DOHH2 (cell line): Measurements from ENCODE around the gene REEP2.

Source experiments
- H3F3A ChIP-seq: fragments of 200-600 bp; sonication (generic), shearing (Covaris generic); 2 replicates; pipeline ENCODE4 v1.6.0; 2016; ENCODE audit warnings: antibody characterized with exemption, mild to moderate bottlenecking; ENCODE audit not compliant: control insufficient read depth, insufficient read depth
- H3K27ac ChIP-seq: fragments of 200-600 bp; sonication (generic); 2 replicates; pipeline ENCODE4 v1.5.1; 2014; ENCODE audit warnings: low read depth, mild to moderate bottlenecking, low read length, moderate library complexity
- H3K27me3 ChIP-seq: fragments of 200-600 bp; sonication (generic); 2 replicates; pipeline ENCODE4 v1.6.1; 2014; ENCODE audit warnings: mild to moderate bottlenecking, low read length, mixed read lengths; ENCODE audit not compliant: control insufficient read depth
- H3K36me3 ChIP-seq: fragments of 200-600 bp; sonication (generic); 2 replicates; pipeline ENCODE4 v1.6.1; 2014; ENCODE audit warnings: mild to moderate bottlenecking, low read length, moderate library complexity, mixed read lengths; ENCODE audit not compliant: control insufficient read depth
- H3K4me1 ChIP-seq: fragments of 200-600 bp; sonication (generic); 2 replicates; pipeline ENCODE4 v1.6.1; 2014; ENCODE audit warnings: mild to moderate bottlenecking, low read length, mixed read lengths; ENCODE audit not compliant: control insufficient read depth
- H3K4me2 ChIP-seq: fragments of 200-600 bp; sonication (generic); 2 replicates; pipeline ENCODE4 v1.6.0; 2014; ENCODE audit warnings: mild to moderate bottlenecking, low read length, moderate library complexity
- H3K4me3 ChIP-seq: fragments of 200-600 bp; sonication (generic); 2 replicates; pipeline ENCODE4 v1.5.1; 2014; ENCODE audit warnings: mild to moderate bottlenecking, low read length, mixed read lengths
- H3K79me2 ChIP-seq: fragments of 200-600 bp; sonication (generic); 2 replicates; pipeline ENCODE4 v1.6.1; 2014; ENCODE audit warnings: mild to moderate bottlenecking, low read length, mixed read lengths; ENCODE audit not compliant: control insufficient read depth
- H3K9me2 ChIP-seq: fragments of 200-600 bp; sonication (generic); replicated peaks from 2 replicates; pipeline ENCODE4 v1.6.1; 2014; ENCODE audit warnings: mild to moderate bottlenecking, low read length, mixed read lengths; ENCODE audit not compliant: control insufficient read depth
- H3K9me3 ChIP-seq: fragments of 200-600 bp; sonication (generic); 2 replicates; pipeline ENCODE4 v1.6.1; 2014; ENCODE audit warnings: antibody characterized with exemption, low read length, mixed read lengths; ENCODE audit not compliant: control insufficient read depth, insufficient read depth
- H4K20me1 ChIP-seq: fragments of 200-600 bp; sonication (generic); 2 replicates; pipeline ENCODE4 v1.6.0; 2014; ENCODE audit warnings: low read depth, mild to moderate bottlenecking, antibody characterized with exemption, low read length, moderate library complexity; ENCODE audit not compliant: control insufficient read depth, insufficient read depth
- EZH2phosphoT487 ChIP-seq: fragments of 200-600 bp; sonication (generic); IDR thresholded peaks from 2 replicates; pipeline ENCODE4 v1.6.1; 2017; ENCODE audit warnings: borderline replicate concordance, mild to moderate bottlenecking, antibody characterized with exemption, low read length, moderate library complexity, mixed read lengths
- TF ChIP-seq, protein P1 (sequence below): fragments of 200-600 bp; sonication (generic); IDR thresholded peaks from one replicate; pipeline ENCODE4 v1.5.1; 2014; ENCODE audit warnings: antibody characterized with exemption, mild to moderate bottlenecking, low read depth, low read length; ENCODE audit not compliant: poor library complexity, severe bottlenecking

Gene REEP2

DNA sequence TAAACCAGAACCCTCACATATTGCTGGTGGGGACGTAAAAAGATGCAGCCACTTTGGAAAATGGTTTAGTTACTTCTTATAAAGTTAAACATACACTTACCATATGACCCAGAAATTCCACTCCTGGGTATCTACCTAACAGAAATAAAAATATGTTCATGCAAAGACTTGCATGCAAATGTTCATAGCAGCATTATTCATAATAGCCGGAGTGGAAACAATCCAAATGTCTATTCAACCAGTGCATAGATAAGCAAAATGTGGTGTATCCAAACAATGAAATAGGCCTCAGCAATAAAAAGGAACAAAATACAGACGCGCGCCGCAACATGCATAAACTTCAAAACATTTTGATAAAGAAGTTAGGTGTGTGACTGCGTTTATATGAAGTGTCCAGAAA, 38.1 kb downstream of the REEP2 start:
- Histone ChIP-seq H4K20me1 (no peaks in the 10 kb centered on the region), H3K4me3 (no peak overlapping the region), H3F3A (no peaks in the 10 kb centered on the region; the same call in 1 of the 2 replicates), H3K9me3 (no peaks in the 10 kb centered on the region), H3K9me2 (no peaks in the 10 kb centered on the region), H3K79me2 (no peaks in the 10 kb centered on the region), H3K27me3 (peaks cover 7% of the 10 kb centered on the region), H3K36me3 (no peaks in the 10 kb centered on the region), H3K4me1 (no peaks in the 10 kb centered on the region), H3K4me2 (no peak overlapping the region), H3K27ac (no peak overlapping the region)
- TF ChIP-seq EZH2phosphoT487 = no peak
- TF ChIP-seq, protein P1, sequence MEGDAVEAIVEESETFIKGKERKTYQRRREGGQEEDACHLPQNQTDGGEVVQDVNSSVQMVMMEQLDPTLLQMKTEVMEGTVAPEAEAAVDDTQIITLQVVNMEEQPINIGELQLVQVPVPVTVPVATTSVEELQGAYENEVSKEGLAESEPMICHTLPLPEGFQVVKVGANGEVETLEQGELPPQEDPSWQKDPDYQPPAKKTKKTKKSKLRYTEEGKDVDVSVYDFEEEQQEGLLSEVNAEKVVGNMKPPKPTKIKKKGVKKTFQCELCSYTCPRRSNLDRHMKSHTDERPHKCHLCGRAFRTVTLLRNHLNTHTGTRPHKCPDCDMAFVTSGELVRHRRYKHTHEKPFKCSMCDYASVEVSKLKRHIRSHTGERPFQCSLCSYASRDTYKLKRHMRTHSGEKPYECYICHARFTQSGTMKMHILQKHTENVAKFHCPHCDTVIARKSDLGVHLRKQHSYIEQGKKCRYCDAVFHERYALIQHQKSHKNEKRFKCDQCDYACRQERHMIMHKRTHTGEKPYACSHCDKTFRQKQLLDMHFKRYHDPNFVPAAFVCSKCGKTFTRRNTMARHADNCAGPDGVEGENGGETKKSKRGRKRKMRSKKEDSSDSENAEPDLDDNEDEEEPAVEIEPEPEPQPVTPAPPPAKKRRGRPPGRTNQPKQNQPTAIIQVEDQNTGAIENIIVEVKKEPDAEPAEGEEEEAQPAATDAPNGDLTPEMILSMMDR = no peak

DNA sequence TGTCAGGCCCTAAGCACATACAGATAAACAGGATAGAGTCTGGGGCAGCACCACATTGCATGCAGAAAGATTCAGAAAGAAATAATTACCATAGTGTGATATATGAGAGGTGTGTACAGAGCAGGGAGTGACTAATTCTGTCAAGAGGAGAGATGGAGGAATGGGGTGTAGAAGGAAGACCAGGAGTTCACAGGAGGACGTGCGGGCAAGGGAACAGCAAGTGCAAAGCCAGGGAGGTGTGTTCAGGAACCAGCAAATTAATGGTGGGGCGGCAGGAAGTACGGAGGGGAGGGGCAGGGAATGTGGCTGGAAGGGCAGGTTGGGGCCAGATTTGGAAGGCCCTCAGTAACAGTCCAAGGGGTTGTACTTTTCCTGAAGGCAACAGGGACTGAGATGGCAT, 43.8 kb downstream of the REEP2 start:
- Histone ChIP-seq H3K9me3 (no peaks in the 10 kb centered on the region), H3K36me3 (no peaks in the 10 kb centered on the region), H4K20me1 (no peaks in the 10 kb centered on the region), H3K79me2 (no peaks in the 10 kb centered on the region), H3K9me2 (no peaks in the 10 kb centered on the region), H3K4me1 (no peaks in the 10 kb centered on the region), H3K4me3 (no peak overlapping the region), H3F3A (no peaks in the 10 kb centered on the region; the same call in 1 of the 2 replicates), H3K27ac (no peak overlapping the region), H3K4me2 (no peak overlapping the region), H3K27me3 (no peaks in the 10 kb centered on the region; the same call in none of the 2 replicates)
- TF ChIP-seq EZH2phosphoT487 = no peak
- TF ChIP-seq, protein P1 = no peak

DNA sequence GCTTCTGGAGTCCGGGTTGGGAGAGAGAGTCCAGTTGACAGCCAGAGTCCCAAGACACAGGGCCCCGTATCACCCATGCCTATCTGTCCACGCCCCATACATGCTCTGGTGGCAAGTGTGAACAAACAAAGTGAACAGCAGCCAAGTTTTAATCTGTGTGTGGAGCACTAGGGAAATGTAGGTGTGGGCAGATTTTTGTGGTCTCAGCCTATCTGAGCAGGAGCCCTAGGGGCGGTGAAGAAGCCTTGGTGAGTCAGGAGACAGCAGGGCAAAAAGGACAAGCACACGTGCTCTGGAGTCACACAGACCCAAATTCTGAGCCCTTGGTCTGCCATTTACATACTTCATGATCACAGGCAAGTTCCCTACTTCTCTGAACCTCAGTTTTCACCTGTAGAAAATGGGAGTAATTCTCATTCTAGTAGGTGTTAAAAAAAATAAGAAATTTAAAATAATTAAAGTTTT, 49.7 kb downstream of the REEP2 start:
- Histone ChIP-seq H3K9me2 (no peaks in the 10 kb centered on the region), H3K9me3 (no peaks in the 10 kb centered on the region), H4K20me1 (0 out of 2 replicates have a peak, but pooled peaks cover 3% of the 10 kb centered on the region), H3F3A (no peaks in the 10 kb centered on the region), H3K27me3 (peaks cover 39% of the 10 kb centered on the region), H3K4me3 (no peak overlapping the region), H3K4me1 (peaks cover 11% of the 10 kb centered on the region), H3K27ac (no peak overlapping the region), H3K36me3 (no peaks in the 10 kb centered on the region), H3K79me2 (no peaks in the 10 kb centered on the region), H3K4me2 (no peak overlapping the region)
- TF ChIP-seq EZH2phosphoT487 = no peak
- TF ChIP-seq, protein P1 = no peak
